ENCODE data around the gene HLF.

The HLF gene

DNA sequence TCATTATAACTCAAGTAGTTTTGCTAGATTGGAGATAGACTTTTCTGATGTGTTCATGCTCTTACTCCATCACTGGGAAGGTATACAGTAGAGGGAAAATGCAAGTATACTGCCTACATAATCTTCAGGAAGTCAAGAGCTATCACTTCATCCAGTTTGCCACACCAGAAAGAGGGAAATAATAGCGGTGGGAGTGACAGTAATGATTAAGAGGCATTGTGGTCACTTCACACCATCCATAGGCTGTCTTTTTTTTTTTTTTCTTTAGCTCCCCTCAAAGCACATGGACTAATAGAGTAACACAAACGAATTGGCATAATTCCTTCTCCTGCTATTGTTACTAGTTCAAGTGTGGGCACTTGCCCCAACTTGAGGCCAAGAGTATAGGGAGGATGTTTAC is 28.4 kb upstream of the HLF start:
- Histone ChIP-seq H3K27me3 (ENCODE audit: control insufficient read depth, insufficient read depth, low read length) (peaks cover 22% of the 10 kb centered on the region), H3K9me3 (ENCODE audit: control insufficient read depth, insufficient read depth, low read length) (no peaks in the 10 kb centered on the region), H3K9ac (ENCODE audit: low read depth, low read length) (no peak overlapping the region), H3K4me3 (ENCODE audit: low read depth, low read length) (no peak overlapping the region), H3K36me3 (ENCODE audit: control insufficient read depth, insufficient read depth, low read length) (no peaks in the 10 kb centered on the region), H3K4me1 (ENCODE audit: control insufficient read depth, insufficient read depth, low read length) (peaks cover 3% of the 10 kb centered on the region)

DNA sequence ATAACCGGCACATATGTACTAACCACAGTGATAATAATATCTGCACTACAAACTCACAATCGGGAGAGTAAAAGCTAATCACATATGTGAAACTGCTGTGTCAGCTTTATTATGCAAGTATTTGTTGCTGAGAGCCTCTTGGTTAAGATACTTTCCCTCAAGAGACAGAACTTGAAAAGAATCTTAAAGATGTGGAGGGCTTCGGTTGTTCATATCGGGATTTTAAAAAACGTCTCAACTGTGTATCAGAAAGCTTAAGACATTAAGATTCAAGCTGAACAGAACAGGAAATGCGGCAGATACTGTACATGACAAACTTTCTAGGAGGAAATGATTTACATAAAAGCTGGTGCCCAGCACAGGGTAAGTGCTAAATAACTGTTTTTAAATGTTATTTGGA is 27.5 kb upstream of the HLF start:
- H3K4me3 ChIP-seq (ENCODE audit: low read depth, low read length): no peak overlapping the region
- H3K27me3 ChIP-seq (ENCODE audit: control insufficient read depth, insufficient read depth, low read length): peaks cover 22% of the 10 kb centered on the region
- H3K9me3 ChIP-seq (ENCODE audit: control insufficient read depth, insufficient read depth, low read length): no peaks in the 10 kb centered on the region
- peaks cover 3% of the 10 kb centered on the region for H3K4me1 ChIP-seq (ENCODE audit: control insufficient read depth, insufficient read depth, low read length)
- H3K9ac ChIP-seq (ENCODE audit: low read depth, low read length): no peak overlapping the region
- no peaks in the 10 kb centered on the region for H3K36me3 ChIP-seq (ENCODE audit: control insufficient read depth, insufficient read depth, low read length)

DNA sequence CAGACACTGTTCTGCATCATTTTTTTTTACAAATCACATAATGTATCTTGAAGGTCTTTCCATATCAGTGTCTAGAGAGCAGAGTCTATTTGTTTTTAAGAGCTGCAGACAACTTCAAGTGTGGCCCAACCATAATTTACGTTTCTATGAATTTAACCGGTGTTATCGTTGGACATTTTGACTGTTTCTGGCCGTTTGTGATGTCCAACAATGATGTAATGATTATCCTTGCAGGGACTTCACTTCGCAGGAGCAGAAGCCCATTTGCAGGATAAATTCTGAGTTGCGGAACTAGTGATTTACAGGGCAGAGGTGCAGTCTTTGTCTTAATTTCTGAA is 26.9 kb upstream of the HLF start:
- Histone ChIP-seq H3K4me1 (ENCODE audit: control insufficient read depth, insufficient read depth, low read length) (peaks cover 3% of the 10 kb centered on the region), H3K9ac (ENCODE audit: low read depth, low read length) (no peak overlapping the region), H3K4me3 (ENCODE audit: low read depth, low read length) (peak overlapping the region; percentile 45), H3K27me3 (ENCODE audit: control insufficient read depth, insufficient read depth, low read length) (peaks cover 22% of the 10 kb centered on the region), H3K9me3 (ENCODE audit: control insufficient read depth, insufficient read depth, low read length) (no peaks in the 10 kb centered on the region), H3K36me3 (ENCODE audit: control insufficient read depth, insufficient read depth, low read length) (no peaks in the 10 kb centered on the region)

DNA sequence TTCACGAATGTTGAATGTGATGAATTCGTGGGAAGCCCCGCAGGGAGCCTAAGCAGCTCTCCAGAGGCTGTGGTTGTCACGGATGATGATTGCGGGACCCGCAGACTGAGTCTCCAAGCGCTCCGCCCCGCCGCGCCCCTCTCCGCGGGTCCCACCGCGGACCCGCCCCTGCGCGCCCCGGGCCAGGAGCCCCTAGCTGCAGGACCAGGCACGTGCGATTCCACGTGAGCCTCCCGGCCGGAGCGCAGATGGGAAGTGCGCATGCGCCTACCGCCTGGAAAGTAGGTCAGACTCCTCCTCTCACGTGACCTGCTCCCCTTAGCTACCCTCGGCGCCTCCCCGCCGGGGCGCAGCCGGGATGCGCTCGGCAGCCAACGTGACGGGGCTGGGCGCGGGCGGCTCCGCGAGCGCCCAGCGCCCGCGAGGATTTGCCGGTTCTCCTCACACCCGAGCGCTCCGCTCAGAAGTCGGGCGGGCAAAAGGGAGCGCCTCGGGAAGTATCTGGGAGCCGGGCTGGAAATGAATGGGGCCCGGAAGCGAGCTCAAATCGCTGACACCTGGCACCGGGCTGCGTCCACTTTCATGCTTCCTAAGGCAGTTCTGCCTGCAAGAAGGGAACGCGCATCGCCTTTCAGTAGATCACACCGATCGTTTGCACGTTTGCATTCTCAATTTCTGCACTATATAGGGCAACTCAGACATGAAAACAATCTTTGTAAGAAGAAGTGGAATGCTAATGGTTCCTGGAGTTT is 26.4 kb upstream of the HLF start:
- H3K36me3 ChIP-seq (ENCODE audit: control insufficient read depth, insufficient read depth, low read length): no peaks in the 10 kb centered on the region
- peaks cover 3% of the 10 kb centered on the region for H3K4me1 ChIP-seq (ENCODE audit: control insufficient read depth, insufficient read depth, low read length)
- H3K4me3 ChIP-seq (ENCODE audit: low read depth, low read length): peak overlapping the region; percentile 77
- H3K9ac ChIP-seq (ENCODE audit: low read depth, low read length): no peak overlapping the region
- no peaks in the 10 kb centered on the region for H3K9me3 ChIP-seq (ENCODE audit: control insufficient read depth, insufficient read depth, low read length)
- peaks cover 22% of the 10 kb centered on the region for H3K27me3 ChIP-seq (ENCODE audit: control insufficient read depth, insufficient read depth, low read length)

DNA sequence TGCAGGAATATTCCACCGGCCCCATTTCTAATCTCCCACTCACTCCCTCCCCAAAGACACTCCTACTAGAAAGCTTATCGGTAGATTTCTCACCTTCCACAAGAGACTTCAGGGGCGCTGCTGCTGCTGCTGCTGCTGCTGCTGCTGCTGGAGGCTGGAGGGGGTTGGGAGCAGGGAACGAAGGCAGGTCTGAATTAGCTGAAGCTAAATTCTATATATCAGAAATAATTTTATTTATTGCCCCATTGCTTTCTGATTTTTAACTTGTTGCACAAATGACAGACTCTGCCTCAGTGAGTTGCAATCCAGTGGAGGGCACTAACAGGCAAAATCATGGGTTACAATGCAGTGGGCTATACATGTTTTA is 25.8 kb upstream of the HLF start:
- peaks cover 22% of the 10 kb centered on the region for H3K27me3 ChIP-seq (ENCODE audit: control insufficient read depth, insufficient read depth, low read length)
- no peaks in the 10 kb centered on the region for H3K9me3 ChIP-seq (ENCODE audit: control insufficient read depth, insufficient read depth, low read length)
- H3K9ac ChIP-seq (ENCODE audit: low read depth, low read length): no peak overlapping the region
- no peaks in the 10 kb centered on the region for H3K36me3 ChIP-seq (ENCODE audit: control insufficient read depth, insufficient read depth, low read length)
- peaks cover 3% of the 10 kb centered on the region for H3K4me1 ChIP-seq (ENCODE audit: control insufficient read depth, insufficient read depth, low read length)
- peak overlapping the region; percentile 77 for H3K4me3 ChIP-seq (ENCODE audit: low read depth, low read length)

DNA sequence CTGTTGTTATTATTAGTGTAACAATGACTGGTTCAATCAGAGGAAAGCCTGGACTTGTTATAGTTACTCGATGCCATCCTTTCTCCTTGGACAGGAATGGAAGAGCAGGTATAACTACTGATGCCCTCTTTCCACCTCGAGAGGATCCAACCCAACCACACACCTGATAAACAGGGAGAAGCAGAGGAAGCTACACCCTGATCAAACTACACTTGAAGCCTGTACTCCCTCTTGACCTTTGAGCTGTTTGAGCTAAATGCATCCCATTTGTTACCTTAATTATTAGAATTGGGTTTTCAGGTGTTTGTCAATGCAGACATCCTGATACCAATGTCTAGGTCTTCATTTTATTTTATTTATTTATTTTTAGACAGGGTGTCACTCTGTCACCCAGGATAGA is 23.7 kb upstream of the HLF start:
- H3K4me1 ChIP-seq (ENCODE audit: control insufficient read depth, insufficient read depth, low read length): peaks cover 3% of the 10 kb centered on the region
- peaks cover 24% of the 10 kb centered on the region for H3K27me3 ChIP-seq (ENCODE audit: control insufficient read depth, insufficient read depth, low read length)
- no peaks in the 10 kb centered on the region for H3K36me3 ChIP-seq (ENCODE audit: control insufficient read depth, insufficient read depth, low read length)
- no peak overlapping the region for H3K9ac ChIP-seq (ENCODE audit: low read depth, low read length)
- H3K4me3 ChIP-seq (ENCODE audit: low read depth, low read length): no peak overlapping the region
- no peaks in the 10 kb centered on the region for H3K9me3 ChIP-seq (ENCODE audit: control insufficient read depth, insufficient read depth, low read length)

DNA sequence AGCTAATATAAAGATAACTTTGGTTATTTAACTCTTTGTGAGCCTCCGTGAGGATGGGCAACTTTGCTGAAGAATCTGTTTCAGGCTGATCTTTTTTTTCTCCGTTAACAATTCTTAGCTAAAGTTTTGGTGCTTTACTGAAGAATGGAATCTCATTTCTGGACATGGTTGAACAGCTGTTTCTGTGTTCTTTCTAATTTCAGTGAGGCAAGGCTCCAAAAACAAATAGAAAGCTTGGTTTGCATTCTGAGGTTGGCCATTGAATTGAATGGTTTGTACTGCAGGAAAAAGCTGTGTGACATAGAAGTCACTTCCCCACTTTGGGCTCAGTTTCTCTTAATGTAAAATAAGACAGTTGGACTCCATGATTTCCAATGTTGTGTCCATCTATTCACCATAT is 22.3 kb upstream of the HLF start:
- no peak overlapping the region for H3K4me3 ChIP-seq (ENCODE audit: low read depth, low read length)
- H3K4me1 ChIP-seq (ENCODE audit: control insufficient read depth, insufficient read depth, low read length): peaks cover 3% of the 10 kb centered on the region
- H3K9me3 ChIP-seq (ENCODE audit: control insufficient read depth, insufficient read depth, low read length): no peaks in the 10 kb centered on the region
- no peaks in the 10 kb centered on the region for H3K36me3 ChIP-seq (ENCODE audit: control insufficient read depth, insufficient read depth, low read length)
- H3K27me3 ChIP-seq (ENCODE audit: control insufficient read depth, insufficient read depth, low read length): peaks cover 18% of the 10 kb centered on the region
- H3K9ac ChIP-seq (ENCODE audit: low read depth, low read length): no peak overlapping the region

DNA sequence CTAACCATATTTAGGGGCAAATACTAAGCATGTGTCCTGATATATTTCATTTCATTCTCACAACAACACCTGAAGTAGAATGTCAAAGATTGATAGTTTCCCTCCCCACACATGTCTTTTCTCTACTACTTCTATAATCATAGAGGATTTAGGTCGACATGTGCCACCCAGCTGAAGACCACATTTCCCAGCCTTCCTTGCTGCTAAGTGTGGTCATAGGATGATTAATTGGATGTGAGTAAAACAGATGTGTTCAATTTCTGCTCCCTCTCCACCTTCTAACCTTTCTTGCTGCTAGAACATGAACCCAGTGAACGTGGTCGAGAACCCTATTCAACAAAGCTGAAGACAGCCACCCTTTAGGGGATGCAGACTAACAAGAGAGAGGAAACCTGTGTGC is 18.8 kb upstream of the HLF start:
- Histone ChIP-seq H3K36me3 (ENCODE audit: control insufficient read depth, insufficient read depth, low read length) (no peaks in the 10 kb centered on the region), H3K9me3 (ENCODE audit: control insufficient read depth, insufficient read depth, low read length) (no peaks in the 10 kb centered on the region), H3K27me3 (ENCODE audit: control insufficient read depth, insufficient read depth, low read length) (peaks cover 4% of the 10 kb centered on the region), H3K9ac (ENCODE audit: low read depth, low read length) (no peak overlapping the region), H3K4me1 (ENCODE audit: control insufficient read depth, insufficient read depth, low read length) (no peaks in the 10 kb centered on the region), H3K4me3 (ENCODE audit: low read depth, low read length) (no peak overlapping the region)

DNA sequence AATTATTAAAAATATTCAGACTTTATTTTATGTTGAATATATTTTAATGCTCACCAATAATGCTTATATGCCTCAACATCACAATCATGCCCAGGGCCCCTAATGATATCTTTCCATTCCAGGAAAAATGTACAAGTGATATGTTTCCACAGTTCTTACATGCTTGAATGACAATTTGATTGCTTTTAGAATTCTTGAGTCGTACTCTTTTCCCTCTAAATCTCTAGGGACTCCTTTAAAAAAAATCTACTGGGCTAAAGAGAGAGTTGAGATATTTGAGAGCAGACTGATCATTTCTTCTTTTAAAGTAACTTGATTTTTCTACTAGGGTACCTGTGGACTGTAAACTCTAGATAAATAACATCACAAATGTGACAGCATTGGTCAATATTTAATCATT is 18.2 kb upstream of the HLF start:
- H3K36me3 ChIP-seq (ENCODE audit: control insufficient read depth, insufficient read depth, low read length): no peaks in the 10 kb centered on the region
- no peaks in the 10 kb centered on the region for H3K4me1 ChIP-seq (ENCODE audit: control insufficient read depth, insufficient read depth, low read length)
- H3K27me3 ChIP-seq (ENCODE audit: control insufficient read depth, insufficient read depth, low read length): peaks cover 2% of the 10 kb centered on the region
- no peak overlapping the region for H3K4me3 ChIP-seq (ENCODE audit: low read depth, low read length)
- H3K9me3 ChIP-seq (ENCODE audit: control insufficient read depth, insufficient read depth, low read length): no peaks in the 10 kb centered on the region
- no peak overlapping the region for H3K9ac ChIP-seq (ENCODE audit: low read depth, low read length)

DNA sequence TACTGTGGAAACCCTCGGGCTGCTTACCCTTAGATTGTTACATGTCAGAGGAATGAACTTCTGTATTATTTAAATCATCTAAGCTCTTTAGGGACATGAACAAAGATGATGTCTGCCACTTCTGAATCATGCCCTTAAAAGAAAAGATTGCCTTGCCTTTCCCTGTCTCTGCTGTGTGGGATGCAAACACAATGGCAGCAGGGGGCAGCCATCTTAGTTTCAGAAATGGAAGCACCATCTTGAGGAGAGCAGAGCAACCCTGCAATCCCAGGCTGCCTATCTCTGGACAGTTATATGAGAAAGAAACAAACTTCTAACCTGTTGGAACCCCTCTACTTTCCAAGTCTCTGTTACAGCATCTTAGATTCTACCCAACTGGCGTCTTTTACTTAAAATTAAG is 16.7 kb upstream of the HLF start:
- no peaks in the 10 kb centered on the region for H3K4me1 ChIP-seq (ENCODE audit: control insufficient read depth, insufficient read depth, low read length)
- H3K9me3 ChIP-seq (ENCODE audit: control insufficient read depth, insufficient read depth, low read length): no peaks in the 10 kb centered on the region
- H3K27me3 ChIP-seq (ENCODE audit: control insufficient read depth, insufficient read depth, low read length): peaks cover 2% of the 10 kb centered on the region
- no peak overlapping the region for H3K4me3 ChIP-seq (ENCODE audit: low read depth, low read length)
- H3K36me3 ChIP-seq (ENCODE audit: control insufficient read depth, insufficient read depth, low read length): no peaks in the 10 kb centered on the region
- no peak overlapping the region for H3K9ac ChIP-seq (ENCODE audit: low read depth, low read length)

DNA sequence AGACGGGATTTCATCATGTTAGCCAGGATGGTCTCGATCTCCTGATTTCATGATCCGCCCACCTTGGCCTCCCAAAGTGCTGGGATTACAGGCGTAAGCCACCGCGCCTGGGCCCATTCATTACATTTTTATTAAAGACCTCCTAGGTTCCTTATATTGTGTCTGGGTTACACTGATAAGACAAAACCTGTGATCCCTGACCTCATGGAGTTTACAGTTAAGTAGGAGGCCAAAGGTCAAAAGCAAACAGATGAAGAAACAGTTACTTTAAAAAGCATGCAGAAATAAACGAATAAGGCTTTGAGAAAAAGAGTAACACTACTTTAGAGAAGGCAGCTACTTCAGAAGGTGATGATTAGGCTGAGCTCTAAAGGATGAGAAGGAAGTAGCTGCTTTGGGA is 14.9 kb upstream of the HLF start:
- H3K36me3 ChIP-seq (ENCODE audit: control insufficient read depth, insufficient read depth, low read length): no peaks in the 10 kb centered on the region
- no peak overlapping the region for H3K4me3 ChIP-seq (ENCODE audit: low read depth, low read length)
- H3K9me3 ChIP-seq (ENCODE audit: control insufficient read depth, insufficient read depth, low read length): no peaks in the 10 kb centered on the region
- H3K27me3 ChIP-seq (ENCODE audit: control insufficient read depth, insufficient read depth, low read length): peaks cover 2% of the 10 kb centered on the region
- H3K4me1 ChIP-seq (ENCODE audit: control insufficient read depth, insufficient read depth, low read length): no peaks in the 10 kb centered on the region
- H3K9ac ChIP-seq (ENCODE audit: low read depth, low read length): no peak overlapping the region

DNA sequence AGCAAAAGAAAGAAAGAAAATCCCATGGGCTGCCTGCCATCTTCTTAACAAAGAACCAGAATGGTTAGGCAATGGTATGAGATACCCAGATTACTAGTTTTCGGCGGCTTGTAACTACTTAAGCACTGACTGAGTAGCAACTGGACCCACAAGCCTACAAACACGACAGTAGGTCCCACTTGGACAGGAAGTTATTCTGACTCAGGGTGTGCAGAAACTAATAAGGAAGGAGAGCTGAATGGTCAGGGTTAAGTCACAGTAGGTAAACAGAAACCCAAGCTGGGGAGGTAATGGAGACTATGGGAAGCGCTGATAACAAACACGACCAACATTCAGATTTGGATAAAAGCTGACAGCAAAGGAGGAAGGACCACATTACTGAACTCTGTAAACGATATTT is 10.4 kb upstream of the HLF start:
- Histone ChIP-seq H3K4me1 (ENCODE audit: control insufficient read depth, insufficient read depth, low read length) (no peaks in the 10 kb centered on the region), H3K9me3 (ENCODE audit: control insufficient read depth, insufficient read depth, low read length) (no peaks in the 10 kb centered on the region), H3K9ac (ENCODE audit: low read depth, low read length) (no peak overlapping the region), H3K27me3 (ENCODE audit: control insufficient read depth, insufficient read depth, low read length) (peaks cover 4% of the 10 kb centered on the region), H3K4me3 (ENCODE audit: low read depth, low read length) (no peak overlapping the region), H3K36me3 (ENCODE audit: control insufficient read depth, insufficient read depth, low read length) (no peaks in the 10 kb centered on the region)
